Prostate gland (tissue), 2 donors: ENCODE results near the gene SRGAP2B.
"Not testable (repeated sequence)": the region's sequence is repeated elsewhere in the genome, so short reads cannot be mapped to it uniquely, and the experiment has no call there.

Experiments
- CTCF ChIP-seq, 4 experiments: fragments of 200-600 bp in 2 of 4; fragments of 450-650 bp in 2 of 4; sonication (generic) in 2 of 4; IDR thresholded peaks; 1 replicate in 3 of 4; 2 replicates in 1 of 4; pipeline ENCODE4 v1.5.1; 2016 to 2019; ENCODE audit warnings: antibody characterized with exemption in 4 of 4, mild to moderate bottlenecking in 2 of 4, moderate library complexity in 2 of 4
- POLR2A ChIP-seq: fragments of 450-650 bp; IDR thresholded peaks from one replicate; pipeline ENCODE4 v1.6.1; 2016; ENCODE audit warnings: antibody characterized with exemption, mild to moderate bottlenecking

GRCh38 chr1:145122344-145123061 lies 27.4 kb upstream of the SRGAP2B start:
- TF ChIP-seq POLR2A; CTCF (IDR thresholded peaks at IDR 0.05): not testable (repeated sequence)
